ENCODE data around the gene TUBGCP2. TPM values are rescaled to one million over a fixed set of nuclear protein-coding genes. Genes with fewer than 3 reads are reported as not detected.

Gene TUBGCP2
- total and polyA plus RNA-seq, 12 donors = 31.5 to 77.6 (median 37.3) TPM

- WGBS, 2 donors = 92 to 95% methylated on average over 14 of the region's 14 CpGs
- DNase-seq = no peak
- Histone ChIP-seq H3K4me1 (peaks cover 0 to 12% (median 0%) of the 10 kb centered on the region in 9 donors), H3K4me3 (no peak overlapping the region), H3K36me3 (peaks cover 7 to 98% (median 70%) of the 10 kb centered on the region in 9 donors), H3K27me3 (no peaks in the 10 kb centered on the region), H3K9me3 (no peaks in the 10 kb centered on the region), H3K27ac (no peak overlapping the region)
- intact Hi-C loops (cut with DNase I) = no loop called here
- no peak for ATAC-seq
- TF ChIP-seq CTCF (IDR thresholded peaks at IDR 0.05) = no peak
Observed at GRCh38 chr10:133298466-133298865, 10.2 kb downstream of the TUBGCP2 start.

GRCh38 chr10:133297504-133297903, 11.2 kb downstream of the TUBGCP2 start:
- Histone ChIP-seq H3K9me3 (no peaks in the 10 kb centered on the region), H3K27me3 (no peaks in the 10 kb centered on the region), H3K36me3 (peaks cover 7 to 100% (median 77%) of the 10 kb centered on the region in 9 donors), H3K27ac (no peak overlapping the region), H3K4me3 (no peak overlapping the region), H3K4me1 (peaks cover 0 to 22% (median 0%) of the 10 kb centered on the region in 9 donors)
- intact Hi-C loops (cut with DNase I) = no loop called here
- no peak for TF ChIP-seq CTCF (IDR thresholded peaks at IDR 0.05)
- DNase-seq (no peak), ATAC-seq (no peak)
- WGBS, 2 donors = 90 to 95% methylated on average over 10 of the region's 10 CpGs

GRCh38 chr10:133295426-133296320, 13.0 kb downstream of the TUBGCP2 start:
- intact Hi-C loops (cut with DNase I) = no loop called here
- no peak for TF ChIP-seq CTCF (IDR thresholded peaks at IDR 0.05)
- ATAC-seq (peak in 1 of 8 donors; percentile 36), DNase-seq (no peak)
- no peak overlapping the region for H3K4me3 ChIP-seq
- H3K9me3 ChIP-seq = no peaks in the 10 kb centered on the region
- H3K27me3 ChIP-seq = no peaks in the 10 kb centered on the region
- H3K27ac ChIP-seq = peak overlapping the region in 1 of 10 donors; percentile 72
- H3K36me3 ChIP-seq = peaks cover 0 to 90% (median 76%) of the 10 kb centered on the region in 9 donors
- 94% methylated on average over 42 of the region's 42 CpGs for WGBS, 2 donors
- H3K4me1 ChIP-seq = peaks cover 0 to 22% (median 0%) of the 10 kb centered on the region in 9 donors

- no peak overlapping the region for H3K4me3 ChIP-seq
- TF ChIP-seq CTCF (IDR thresholded peaks at IDR 0.05) = no peak
- peak in 2 of 8 donors; percentile 32 to 38 for ATAC-seq
- H3K4me1 ChIP-seq = peaks cover 0 to 22% (median 0%) of the 10 kb centered on the region in 9 donors
- intact Hi-C loops (cut with DNase I) = no loop called here
- H3K27ac ChIP-seq = peak overlapping the region in 1 of 10 donors; percentile 72
- H3K36me3 ChIP-seq = peaks cover 0 to 90% (median 80%) of the 10 kb centered on the region in 9 donors
- 87 to 92% methylated on average over 15 of the region's 15 CpGs for WGBS, 2 donors
- no peaks in the 10 kb centered on the region for H3K27me3 ChIP-seq
- no peak for DNase-seq
- no peaks in the 10 kb centered on the region for H3K9me3 ChIP-seq
Observed at GRCh38 chr10:133294189-133294588, 14.5 kb downstream of the TUBGCP2 start.
